ENCODE measurements around the gene MCOLN2. TPM values are rescaled to one million over a fixed set of nuclear protein-coding genes. Genes with fewer than 3 reads are reported as not detected.

MCOLN2 gene
- total and polyA plus RNA-seq, 2 donors: 0.43 to 0.90 TPM

DNA sequence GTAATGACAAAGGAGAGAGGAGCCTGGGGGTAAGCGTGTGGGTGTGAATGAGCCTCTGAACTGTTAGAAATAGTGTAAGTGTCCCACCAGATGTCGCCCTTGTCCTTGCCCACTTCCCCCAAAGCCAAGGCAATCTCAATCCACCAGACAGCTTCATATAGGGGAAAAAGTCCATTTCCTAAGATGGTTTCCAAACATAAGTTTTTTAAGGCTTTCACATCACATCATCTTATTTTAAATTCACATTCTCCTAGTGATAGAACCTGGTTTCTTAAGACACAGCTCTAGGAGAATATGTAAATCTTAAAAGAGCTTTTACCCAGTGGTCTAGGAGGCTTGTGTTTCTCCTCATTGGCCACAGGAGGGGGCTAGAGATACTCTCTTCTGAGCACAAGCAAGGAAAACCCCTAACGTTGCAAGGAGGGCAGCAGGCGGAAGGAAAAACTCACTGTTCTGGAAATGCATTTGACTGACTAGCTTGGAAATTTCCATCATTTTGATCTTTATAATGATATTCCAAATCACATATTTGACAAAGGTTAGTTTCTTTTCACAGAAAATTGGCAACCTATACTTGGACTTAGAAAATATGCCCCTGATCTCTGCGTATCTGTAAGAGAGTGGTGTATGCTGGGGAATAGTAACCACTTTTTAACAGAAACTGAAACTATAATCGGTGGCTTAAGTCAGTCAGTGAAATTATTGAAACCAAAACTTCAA lies 52.0 kb downstream of the MCOLN2 start:
- 2% methylated on average over 6 of the region's 6 CpGs for WGBS
- peak; percentile 88 for DNase-seq (ENCODE audit: extremely low spot score)
- Histone ChIP-seq H3K4me1 (ENCODE audit: insufficient read depth) (no peaks in the 10 kb centered on the region), H3K27ac (ENCODE audit: low read depth) (no peak overlapping the region), H3K4me3 (ENCODE audit: low read depth, low read length) (peak overlapping the region; percentile 41), H3K36me3 (ENCODE audit: insufficient read depth) (no peaks in the 10 kb centered on the region)

- H3K27ac ChIP-seq (ENCODE audit: low read depth): no peak overlapping the region
- H3K4me1 ChIP-seq (ENCODE audit: insufficient read depth): no peaks in the 10 kb centered on the region
- WGBS: 76% methylated on average over 1 of the region's 1 CpG
- no peak overlapping the region for H3K4me3 ChIP-seq (ENCODE audit: low read depth, low read length)
- H3K36me3 ChIP-seq (ENCODE audit: insufficient read depth): no peaks in the 10 kb centered on the region
- no peak for DNase-seq (ENCODE audit: extremely low spot score)
Measured at GRCh38 chr1:84941843-84942242, 55.1 kb downstream of the MCOLN2 start.

- 82% methylated on average over 4 of the region's 4 CpGs for WGBS
- Histone ChIP-seq H3K36me3 (ENCODE audit: insufficient read depth) (no peaks in the 10 kb centered on the region), H3K4me1 (ENCODE audit: insufficient read depth) (no peaks in the 10 kb centered on the region), H3K27ac (ENCODE audit: low read depth) (no peak overlapping the region), H3K4me3 (ENCODE audit: low read depth, low read length) (no peak overlapping the region)
- DNase-seq (ENCODE audit: extremely low spot score): no peak
Measured at GRCh38 chr1:84940481-84940880, 56.4 kb downstream of the MCOLN2 start.

- Histone ChIP-seq H3K4me3 (ENCODE audit: low read depth, low read length) (no peak overlapping the region), H3K27ac (ENCODE audit: low read depth) (no peak overlapping the region), H3K36me3 (ENCODE audit: insufficient read depth) (no peaks in the 10 kb centered on the region), H3K4me1 (ENCODE audit: insufficient read depth) (no peaks in the 10 kb centered on the region)
- 93% methylated on average over 11 of the region's 11 CpGs for WGBS
- no peak for DNase-seq (ENCODE audit: extremely low spot score)
Measured at GRCh38 chr1:84939761-84940160, 57.2 kb downstream of the MCOLN2 start.

DNA sequence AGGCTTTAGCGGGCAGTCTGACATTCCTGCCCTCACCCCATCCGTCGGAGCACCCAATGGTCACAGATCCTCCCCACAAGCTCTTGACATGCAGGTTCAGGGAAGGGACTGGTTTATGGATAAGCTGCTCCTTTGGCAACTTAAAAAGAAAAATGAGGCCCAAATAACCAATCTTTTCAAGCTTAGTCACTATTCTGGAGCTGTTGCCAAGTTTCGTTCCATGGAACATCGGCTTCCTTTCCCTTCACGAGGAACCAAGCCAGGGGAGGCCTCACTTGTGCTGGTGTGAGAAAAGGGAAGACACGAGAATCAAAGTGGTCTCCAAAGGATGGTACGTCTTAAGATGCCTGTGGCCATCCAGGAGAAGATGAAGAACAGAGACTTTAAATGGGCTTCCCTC lies 57.8 kb downstream of the MCOLN2 start:
- DNase-seq (ENCODE audit: extremely low spot score): no peak
- H3K36me3 ChIP-seq (ENCODE audit: insufficient read depth): no peaks in the 10 kb centered on the region
- no peak overlapping the region for H3K4me3 ChIP-seq (ENCODE audit: low read depth, low read length)
- no peak overlapping the region for H3K27ac ChIP-seq (ENCODE audit: low read depth)
- WGBS: 72% methylated on average over 8 of the region's 8 CpGs
- H3K4me1 ChIP-seq (ENCODE audit: insufficient read depth): no peaks in the 10 kb centered on the region

- Histone ChIP-seq H3K27ac (ENCODE audit: low read depth) (no peak overlapping the region), H3K4me3 (ENCODE audit: low read depth, low read length) (no peak overlapping the region), H3K4me1 (ENCODE audit: insufficient read depth) (no peaks in the 10 kb centered on the region), H3K36me3 (ENCODE audit: insufficient read depth) (no peaks in the 10 kb centered on the region)
- 1% methylated on average over 5 of the region's 5 CpGs for WGBS
- peak; percentile 45 for DNase-seq (ENCODE audit: extremely low spot score)
Measured at GRCh38 chr1:84936116-84936810, 60.6 kb downstream of the MCOLN2 start.

GRCh38 chr1:84933011-84933611 lies 63.8 kb downstream of the MCOLN2 start:
- Histone ChIP-seq H3K4me3 (ENCODE audit: low read depth, low read length) (no peak overlapping the region), H3K4me1 (ENCODE audit: insufficient read depth) (no peaks in the 10 kb centered on the region), H3K36me3 (ENCODE audit: insufficient read depth) (no peaks in the 10 kb centered on the region), H3K27ac (ENCODE audit: low read depth) (no peak overlapping the region)
- 89% methylated on average over 7 of the region's 7 CpGs for WGBS
- no peak for DNase-seq (ENCODE audit: extremely low spot score)

- no peak for DNase-seq (ENCODE audit: extremely low spot score)
- H3K4me3 ChIP-seq (ENCODE audit: low read depth, low read length): no peak overlapping the region
- H3K27ac ChIP-seq (ENCODE audit: low read depth): no peak overlapping the region
- no peaks in the 10 kb centered on the region for H3K36me3 ChIP-seq (ENCODE audit: insufficient read depth)
- 86% methylated on average over 2 of the region's 2 CpGs for WGBS
- H3K4me1 ChIP-seq (ENCODE audit: insufficient read depth): no peaks in the 10 kb centered on the region
Measured at GRCh38 chr1:84930831-84931230, 66.1 kb downstream of the MCOLN2 start.

DNA sequence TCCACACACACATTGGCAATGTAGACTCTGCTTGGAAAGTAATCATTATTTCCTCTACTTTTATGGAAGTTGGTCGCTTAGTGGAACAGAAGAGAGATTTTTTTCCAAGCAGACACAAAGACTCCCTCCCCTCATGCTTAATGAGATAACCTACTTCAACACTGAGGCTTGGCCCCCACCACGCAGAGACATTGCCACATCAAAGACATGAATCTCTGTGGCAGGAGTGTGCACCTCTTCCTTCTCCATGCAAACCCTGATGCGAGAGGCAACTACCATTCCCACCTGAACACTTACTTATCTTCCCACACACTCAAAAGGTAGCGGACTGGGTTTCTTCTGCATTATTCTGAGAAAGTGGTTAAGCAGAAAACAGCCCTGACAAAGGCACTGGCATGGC lies 66.6 kb downstream of the MCOLN2 start:
- H3K27ac ChIP-seq (ENCODE audit: low read depth): no peak overlapping the region
- no peak for DNase-seq (ENCODE audit: extremely low spot score)
- H3K36me3 ChIP-seq (ENCODE audit: insufficient read depth): no peaks in the 10 kb centered on the region
- no peaks in the 10 kb centered on the region for H3K4me1 ChIP-seq (ENCODE audit: insufficient read depth)
- 85% methylated on average over 4 of the region's 4 CpGs for WGBS
- no peak overlapping the region for H3K4me3 ChIP-seq (ENCODE audit: low read depth, low read length)

- 45% methylated on average over 1 of the region's 1 CpG for WGBS
- no peak overlapping the region for H3K4me3 ChIP-seq (ENCODE audit: low read depth, low read length)
- no peaks in the 10 kb centered on the region for H3K4me1 ChIP-seq (ENCODE audit: insufficient read depth)
- no peaks in the 10 kb centered on the region for H3K36me3 ChIP-seq (ENCODE audit: insufficient read depth)
- no peak for DNase-seq (ENCODE audit: extremely low spot score)
- H3K27ac ChIP-seq (ENCODE audit: low read depth): no peak overlapping the region
Measured at GRCh38 chr1:84929581-84929980, 67.3 kb downstream of the MCOLN2 start.

GRCh38 chr1:84928979-84929378 lies 67.9 kb downstream of the MCOLN2 start:
- H3K27ac ChIP-seq (ENCODE audit: low read depth): no peak overlapping the region
- no peaks in the 10 kb centered on the region for H3K36me3 ChIP-seq (ENCODE audit: insufficient read depth)
- no peaks in the 10 kb centered on the region for H3K4me1 ChIP-seq (ENCODE audit: insufficient read depth)
- WGBS: 68% methylated on average over 4 of the region's 4 CpGs
- DNase-seq (ENCODE audit: extremely low spot score): no peak
- H3K4me3 ChIP-seq (ENCODE audit: low read depth, low read length): no peak overlapping the region

- no peak for DNase-seq (ENCODE audit: extremely low spot score)
- WGBS: 86% methylated on average over 3 of the region's 3 CpGs
- Histone ChIP-seq H3K4me1 (ENCODE audit: insufficient read depth) (no peaks in the 10 kb centered on the region), H3K27ac (ENCODE audit: low read depth) (no peak overlapping the region), H3K4me3 (ENCODE audit: low read depth, low read length) (no peak overlapping the region), H3K36me3 (ENCODE audit: insufficient read depth) (no peaks in the 10 kb centered on the region)
Measured at GRCh38 chr1:84923317-84923716, 73.6 kb downstream of the MCOLN2 start.

DNA sequence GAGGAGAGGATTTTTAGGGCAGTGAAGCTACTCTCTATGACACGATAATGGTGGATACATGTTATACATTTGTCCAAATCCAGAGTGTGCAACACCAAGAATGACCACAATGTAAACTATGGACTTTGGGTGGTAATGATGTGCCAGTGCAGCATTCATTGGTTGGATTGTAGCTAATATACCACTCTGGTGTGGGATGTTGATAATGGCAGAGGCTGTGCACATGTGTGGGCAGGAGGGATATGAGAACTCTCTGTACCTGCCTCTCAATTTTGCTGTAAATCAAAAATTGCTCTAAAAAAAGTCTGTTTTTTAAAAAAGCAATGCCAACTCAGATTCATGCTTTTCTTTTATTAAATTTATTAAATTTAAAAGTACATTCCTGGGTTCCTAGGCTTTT lies 76.8 kb downstream of the MCOLN2 start:
- Histone ChIP-seq H3K27ac (ENCODE audit: low read depth) (no peak overlapping the region), H3K4me1 (ENCODE audit: insufficient read depth) (no peaks in the 10 kb centered on the region), H3K4me3 (ENCODE audit: low read depth, low read length) (no peak overlapping the region), H3K36me3 (ENCODE audit: insufficient read depth) (no peaks in the 10 kb centered on the region)
- 89% methylated on average over 1 of the region's 1 CpG for WGBS
- no peak for DNase-seq (ENCODE audit: extremely low spot score)

DNA sequence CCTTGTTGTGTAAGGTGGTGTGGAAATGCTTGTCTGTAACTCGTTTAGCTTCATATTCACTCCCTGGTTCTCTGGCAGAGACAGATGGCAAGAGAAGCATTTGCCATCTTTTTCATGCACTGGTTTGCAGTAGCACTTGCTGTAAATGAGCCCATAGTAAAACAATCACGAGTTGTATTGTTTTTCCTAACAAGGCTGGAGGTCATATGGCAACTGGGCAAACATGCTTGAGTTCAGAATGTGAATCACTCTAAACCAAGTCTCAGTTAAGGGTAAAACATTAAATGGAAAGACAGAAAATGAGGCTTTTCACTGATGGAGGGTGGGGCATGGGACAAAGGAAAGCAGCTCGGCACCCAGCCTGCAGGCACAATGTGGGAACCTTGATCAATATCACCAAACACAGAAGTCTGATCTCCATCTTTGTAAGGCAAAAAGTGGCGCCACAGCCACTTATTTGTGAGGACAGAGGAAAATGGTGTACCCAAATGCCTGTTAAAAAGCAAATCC lies 77.4 kb downstream of the MCOLN2 start:
- DNase-seq (ENCODE audit: extremely low spot score): no peak
- no peaks in the 10 kb centered on the region for H3K36me3 ChIP-seq (ENCODE audit: insufficient read depth)
- no peaks in the 10 kb centered on the region for H3K4me1 ChIP-seq (ENCODE audit: insufficient read depth)
- no peak overlapping the region for H3K27ac ChIP-seq (ENCODE audit: low read depth)
- 58% methylated on average over 4 of the region's 4 CpGs for WGBS
- H3K4me3 ChIP-seq (ENCODE audit: low read depth, low read length): no peak overlapping the region
